ENCODE measurements around the gene DHX34. TPM values are rescaled to one million over a fixed set of nuclear protein-coding genes. Genes with fewer than 3 reads are reported as not detected.
"Not testable (repeated sequence)": the region's sequence is repeated elsewhere in the genome, so short reads cannot be mapped to it uniquely, and the experiment has no call there.

The DHX34 gene
- total and polyA plus RNA-seq, 2 donors (not counting 1 experiment from before 2014, with no cell fraction given) = 2.6 to 8.3 TPM

DNA sequence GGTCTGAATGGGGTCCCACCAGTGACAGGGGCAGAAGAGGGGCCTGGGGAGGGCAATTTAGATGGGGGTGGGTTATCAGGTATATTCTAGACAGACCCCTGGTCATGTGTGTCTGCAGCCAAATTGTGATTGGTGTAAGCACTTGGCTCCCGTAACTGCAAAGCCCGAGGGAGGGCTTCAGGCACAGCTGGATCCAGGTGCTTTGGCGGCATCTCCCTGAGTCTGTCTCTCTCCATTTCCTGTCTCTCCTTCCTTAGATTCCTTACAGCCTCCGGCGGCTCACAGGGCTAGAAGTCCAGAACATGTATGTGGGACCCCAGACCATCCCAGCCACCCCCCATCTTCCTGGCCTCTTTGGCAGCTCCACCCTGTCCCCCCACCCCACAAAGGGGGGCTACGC, 31.4 kb downstream of the DHX34 start:
- H3K4me1 ChIP-seq (ENCODE audit: control insufficient read depth, extremely low read depth, insufficient read depth, low read length) = no peaks in the 10 kb centered on the region
- H3K4me3 ChIP-seq (replicated peaks in 1 of 4; ENCODE audit: control extremely low read depth in 1 of 4, insufficient read depth in 1 of 4, low read depth in 3 of 4, low read length in 4 of 4) = no peak overlapping the region
- H2AFZ ChIP-seq (ENCODE audit: low read length) = no peak overlapping the region
- peaks cover 25% of the 10 kb centered on the region for H3K36me3 ChIP-seq (ENCODE audit: control insufficient read depth, insufficient read depth, low read length)
- no peak overlapping the region for H3K4me2 ChIP-seq (ENCODE audit: extremely low read depth, insufficient read depth, low read length)
- no peaks in the 10 kb centered on the region for H4K20me1 ChIP-seq (ENCODE audit: control insufficient read depth, extremely low read depth, insufficient read depth, low read length)
- H3K27me3 ChIP-seq (ENCODE audit: control insufficient read depth, insufficient read depth, low read length) = no peaks in the 10 kb centered on the region
- no peaks in the 10 kb centered on the region for H3K9me3 ChIP-seq (ENCODE audit: control insufficient read depth, insufficient read depth, low read depth, low read length)
- TF ChIP-seq, protein P1, sequence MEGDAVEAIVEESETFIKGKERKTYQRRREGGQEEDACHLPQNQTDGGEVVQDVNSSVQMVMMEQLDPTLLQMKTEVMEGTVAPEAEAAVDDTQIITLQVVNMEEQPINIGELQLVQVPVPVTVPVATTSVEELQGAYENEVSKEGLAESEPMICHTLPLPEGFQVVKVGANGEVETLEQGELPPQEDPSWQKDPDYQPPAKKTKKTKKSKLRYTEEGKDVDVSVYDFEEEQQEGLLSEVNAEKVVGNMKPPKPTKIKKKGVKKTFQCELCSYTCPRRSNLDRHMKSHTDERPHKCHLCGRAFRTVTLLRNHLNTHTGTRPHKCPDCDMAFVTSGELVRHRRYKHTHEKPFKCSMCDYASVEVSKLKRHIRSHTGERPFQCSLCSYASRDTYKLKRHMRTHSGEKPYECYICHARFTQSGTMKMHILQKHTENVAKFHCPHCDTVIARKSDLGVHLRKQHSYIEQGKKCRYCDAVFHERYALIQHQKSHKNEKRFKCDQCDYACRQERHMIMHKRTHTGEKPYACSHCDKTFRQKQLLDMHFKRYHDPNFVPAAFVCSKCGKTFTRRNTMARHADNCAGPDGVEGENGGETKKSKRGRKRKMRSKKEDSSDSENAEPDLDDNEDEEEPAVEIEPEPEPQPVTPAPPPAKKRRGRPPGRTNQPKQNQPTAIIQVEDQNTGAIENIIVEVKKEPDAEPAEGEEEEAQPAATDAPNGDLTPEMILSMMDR (conservative IDR thresholded peaks at IDR 0.05 in 1 of 2, IDR thresholded peaks at IDR 0.05 in 1 of 2; ENCODE audit: low read depth in 1 of 2, low read length in 2 of 2) = no peak
- no peak for TF ChIP-seq EZH2 (IDR thresholded peaks at IDR 0.05; ENCODE audit: low read length, missing control alignments)
- DNase-seq (ENCODE audit: low read depth in 2 of 2) = no peak
- no peak overlapping the region for H3K27ac ChIP-seq (ENCODE audit: insufficient read depth, low read length)
- no peak overlapping the region for H3K9ac ChIP-seq (ENCODE audit: insufficient read depth, low read length)
- H3K79me2 ChIP-seq (ENCODE audit: control insufficient read depth, insufficient read depth, low read length) = no peaks in the 10 kb centered on the region

DNA sequence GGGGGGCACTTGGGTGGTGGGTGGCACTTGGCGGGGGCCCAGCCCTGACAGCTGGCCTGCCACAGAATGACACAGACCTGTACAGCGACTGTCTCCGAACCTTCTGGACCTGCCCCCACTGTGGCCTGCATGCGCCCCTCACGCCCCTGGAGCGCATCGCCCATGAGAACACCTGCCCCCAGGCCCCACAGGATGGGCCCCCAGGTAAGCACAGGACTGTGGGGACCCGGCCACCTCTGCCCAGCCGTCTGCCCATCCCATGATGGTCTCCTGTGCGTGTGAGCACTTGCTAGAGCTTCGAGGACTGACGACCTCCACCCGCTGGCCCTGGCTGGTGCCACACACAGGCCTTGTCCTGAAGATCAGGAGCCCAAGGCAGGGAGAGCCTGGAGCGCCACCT, 32.0 kb downstream of the DHX34 start:
- Histone ChIP-seq H3K9me3 (ENCODE audit: control insufficient read depth, insufficient read depth, low read depth, low read length) (no peaks in the 10 kb centered on the region), H3K4me3 (replicated peaks in 1 of 4; ENCODE audit: control extremely low read depth in 1 of 4, insufficient read depth in 1 of 4, low read depth in 3 of 4, low read length in 4 of 4) (no peak overlapping the region), H3K79me2 (ENCODE audit: control insufficient read depth, insufficient read depth, low read length) (no peaks in the 10 kb centered on the region), H3K27ac (ENCODE audit: insufficient read depth, low read length) (no peak overlapping the region), H3K27me3 (ENCODE audit: control insufficient read depth, insufficient read depth, low read length) (no peaks in the 10 kb centered on the region), H3K4me1 (ENCODE audit: control insufficient read depth, extremely low read depth, insufficient read depth, low read length) (no peaks in the 10 kb centered on the region), H4K20me1 (ENCODE audit: control insufficient read depth, extremely low read depth, insufficient read depth, low read length) (no peaks in the 10 kb centered on the region), H3K36me3 (ENCODE audit: control insufficient read depth, insufficient read depth, low read length) (peaks cover 22% of the 10 kb centered on the region), H2AFZ (ENCODE audit: low read length) (no peak overlapping the region), H3K4me2 (ENCODE audit: extremely low read depth, insufficient read depth, low read length) (no peak overlapping the region), H3K9ac (ENCODE audit: insufficient read depth, low read length) (no peak overlapping the region)
- no peak for DNase-seq (ENCODE audit: low read depth in 2 of 2)
- TF ChIP-seq, protein P1 (conservative IDR thresholded peaks at IDR 0.05 in 1 of 2, IDR thresholded peaks at IDR 0.05 in 1 of 2; ENCODE audit: low read depth in 1 of 2, low read length in 2 of 2) = no peak
- no peak for TF ChIP-seq EZH2 (IDR thresholded peaks at IDR 0.05; ENCODE audit: low read length, missing control alignments)

DNA sequence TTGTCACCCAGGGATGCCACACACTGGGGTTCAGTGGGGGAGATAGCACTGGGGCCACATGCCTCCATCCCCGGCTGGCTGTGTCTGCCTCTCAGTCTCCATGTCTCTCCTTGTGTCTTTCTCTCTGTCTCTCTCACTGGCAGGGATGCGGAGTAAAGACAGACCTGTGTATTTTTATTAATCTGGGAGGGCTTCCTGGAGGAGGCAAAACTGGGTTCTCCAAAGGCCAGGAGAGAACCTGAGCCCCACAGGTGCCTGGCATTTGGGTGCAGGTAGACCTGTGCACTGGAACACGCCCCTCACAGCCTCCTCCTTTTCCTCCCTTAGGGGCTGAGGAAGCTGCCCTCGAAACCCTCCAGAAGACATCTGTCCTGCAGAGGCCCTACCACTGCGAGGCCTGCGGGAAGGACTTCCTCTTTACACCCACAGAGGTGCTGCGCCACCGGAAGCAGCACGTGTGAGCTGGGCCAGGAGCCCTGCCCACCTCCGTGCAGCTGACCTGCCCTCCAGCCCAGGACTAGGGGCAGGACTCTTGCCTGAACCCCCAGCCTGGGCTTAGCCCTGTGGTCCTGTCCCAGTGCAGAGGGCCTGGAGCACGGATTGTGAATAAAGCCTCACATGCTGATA, 32.7 kb downstream of the DHX34 start:
- DNase-seq (ENCODE audit: low read depth in 2 of 2) = no peak
- no peaks in the 10 kb centered on the region for H3K9me3 ChIP-seq (ENCODE audit: control insufficient read depth, insufficient read depth, low read depth, low read length)
- no peaks in the 10 kb centered on the region for H3K79me2 ChIP-seq (ENCODE audit: control insufficient read depth, insufficient read depth, low read length)
- H3K4me3 ChIP-seq (replicated peaks in 1 of 4; ENCODE audit: control extremely low read depth in 1 of 4, insufficient read depth in 1 of 4, low read depth in 3 of 4, low read length in 4 of 4) = no peak overlapping the region
- H4K20me1 ChIP-seq (ENCODE audit: control insufficient read depth, extremely low read depth, insufficient read depth, low read length) = no peaks in the 10 kb centered on the region
- H3K27me3 ChIP-seq (ENCODE audit: control insufficient read depth, insufficient read depth, low read length) = no peaks in the 10 kb centered on the region
- TF ChIP-seq EZH2 (IDR thresholded peaks at IDR 0.05; ENCODE audit: low read length, missing control alignments) = no peak
- TF ChIP-seq, protein P1 (conservative IDR thresholded peaks at IDR 0.05 in 1 of 2, IDR thresholded peaks at IDR 0.05 in 1 of 2; ENCODE audit: low read depth in 1 of 2, low read length in 2 of 2) = no peak
- H3K36me3 ChIP-seq (ENCODE audit: control insufficient read depth, insufficient read depth, low read length) = peaks cover 17% of the 10 kb centered on the region
- no peak overlapping the region for H3K27ac ChIP-seq (ENCODE audit: insufficient read depth, low read length)
- H3K4me2 ChIP-seq (ENCODE audit: extremely low read depth, insufficient read depth, low read length) = no peak overlapping the region
- no peaks in the 10 kb centered on the region for H3K4me1 ChIP-seq (ENCODE audit: control insufficient read depth, extremely low read depth, insufficient read depth, low read length)
- H2AFZ ChIP-seq (ENCODE audit: low read length) = no peak overlapping the region
- H3K9ac ChIP-seq (ENCODE audit: insufficient read depth, low read length) = no peak overlapping the region

DNA sequence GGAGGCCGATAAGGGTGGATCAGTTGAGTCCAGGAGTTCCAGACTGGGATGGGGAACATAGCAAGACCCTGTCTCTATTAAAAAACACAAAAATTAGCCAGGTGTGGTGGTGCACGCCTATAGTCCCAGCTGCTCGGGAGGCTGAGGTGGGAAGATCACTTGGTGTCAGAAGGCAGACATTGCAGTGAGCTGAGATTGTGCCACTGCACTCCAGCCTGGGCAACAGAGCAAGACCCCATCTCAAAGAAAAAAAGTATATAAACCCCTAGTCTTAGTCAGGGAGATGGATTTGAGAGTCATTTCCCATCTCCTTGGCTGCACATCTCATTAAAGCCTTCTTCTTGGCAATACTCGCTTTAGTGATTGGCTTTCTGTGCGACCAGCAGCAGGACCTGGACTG, 34.8 kb downstream of the DHX34 start:
- H3K36me3 ChIP-seq (ENCODE audit: control insufficient read depth, insufficient read depth, low read length); H3K27ac ChIP-seq (ENCODE audit: insufficient read depth, low read length); H3K4me3 ChIP-seq (replicated peaks in 1 of 4; ENCODE audit: control extremely low read depth in 1 of 4, insufficient read depth in 1 of 4, low read depth in 3 of 4, low read length in 4 of 4); H3K9ac ChIP-seq (ENCODE audit: insufficient read depth, low read length); H3K79me2 ChIP-seq (ENCODE audit: control insufficient read depth, insufficient read depth, low read length); H3K27me3 ChIP-seq (ENCODE audit: control insufficient read depth, insufficient read depth, low read length); H3K4me2 ChIP-seq (ENCODE audit: extremely low read depth, insufficient read depth, low read length); H3K4me1 ChIP-seq (ENCODE audit: control insufficient read depth, extremely low read depth, insufficient read depth, low read length); H2AFZ ChIP-seq (ENCODE audit: low read length); H4K20me1 ChIP-seq (ENCODE audit: control insufficient read depth, extremely low read depth, insufficient read depth, low read length); H3K9me3 ChIP-seq (ENCODE audit: control insufficient read depth, insufficient read depth, low read depth, low read length); DNase-seq (ENCODE audit: low read depth in 2 of 2): not testable (repeated sequence)

DNA sequence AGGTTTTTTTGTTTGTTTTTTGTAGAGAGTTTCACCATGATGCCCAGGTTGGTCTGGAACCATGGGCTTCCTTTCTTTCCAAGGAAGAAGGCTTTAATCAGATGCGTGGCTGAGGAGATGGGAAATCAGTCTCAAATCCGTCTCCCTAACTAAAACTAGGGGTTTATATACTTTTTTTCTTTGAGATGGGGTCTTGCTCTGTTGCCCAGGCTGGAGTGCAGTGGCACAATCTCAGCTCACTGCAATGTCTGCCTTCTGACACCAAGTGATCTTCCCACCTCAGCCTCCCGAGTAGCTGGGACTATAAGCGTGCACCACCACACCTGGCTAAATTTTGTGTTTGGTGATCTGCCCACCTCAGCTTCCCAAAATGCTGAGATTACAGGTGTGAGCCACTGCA, 35.4 kb downstream of the DHX34 start:
- H3K4me1 ChIP-seq (ENCODE audit: control insufficient read depth, extremely low read depth, insufficient read depth, low read length); DNase-seq (ENCODE audit: low read depth in 2 of 2); H3K4me2 ChIP-seq (ENCODE audit: extremely low read depth, insufficient read depth, low read length); H3K27me3 ChIP-seq (ENCODE audit: control insufficient read depth, insufficient read depth, low read length); H3K9me3 ChIP-seq (ENCODE audit: control insufficient read depth, insufficient read depth, low read depth, low read length); H2AFZ ChIP-seq (ENCODE audit: low read length); H3K4me3 ChIP-seq (replicated peaks in 1 of 4; ENCODE audit: control extremely low read depth in 1 of 4, insufficient read depth in 1 of 4, low read depth in 3 of 4, low read length in 4 of 4); H4K20me1 ChIP-seq (ENCODE audit: control insufficient read depth, extremely low read depth, insufficient read depth, low read length); H3K79me2 ChIP-seq (ENCODE audit: control insufficient read depth, insufficient read depth, low read length); H3K27ac ChIP-seq (ENCODE audit: insufficient read depth, low read length); H3K36me3 ChIP-seq (ENCODE audit: control insufficient read depth, insufficient read depth, low read length); H3K9ac ChIP-seq (ENCODE audit: insufficient read depth, low read length): not testable (repeated sequence)

Measured in fibroblast of lung (primary cell).